Keratinocyte (primary cell): ENCODE measurements around the gene WDR82. TPM values are rescaled to one million over a fixed set of nuclear protein-coding genes. Genes with fewer than 3 reads are reported as not detected.

Experiments
- DNase-seq: peaks from one replicate; pipeline ENCODE4 v3.0.0-alpha.2; 2011; ENCODE audit warnings: low read depth, missing footprints, low spot score
- FAIRE-seq: peaks from 2 replicates; lab custom pipeline; 2011; peaks lifted over from hg19 to GRCh38; lab: Jason Lieb, UNC
- H2AFZ ChIP-seq: 2 replicates; pipeline ENCODE4 v1.6.0; 2012; ENCODE audit warnings: low read length, control low read depth, inconsistent platforms; ENCODE audit not compliant: control insufficient read depth
- H3K27ac ChIP-seq: 2 replicates; pipeline ENCODE4 v1.5.1; 2011; ENCODE audit warnings: low read length; ENCODE audit not compliant: control insufficient read depth, insufficient read depth
- H3K27me3 ChIP-seq: 3 replicates; pipeline ENCODE4 v1.6.0; 2011; ENCODE audit warnings: low read length; ENCODE audit not compliant: control insufficient read depth, insufficient read depth; ENCODE audit errors: extremely low read depth
- H3K36me3 ChIP-seq, 2 experiments: 2 replicates in 1 of 2; 3 replicates in 1 of 2; pipeline ENCODE4 v1.5.1; 2011; ENCODE audit warnings: low read length in 2 of 2, mild to moderate bottlenecking in 1 of 2; ENCODE audit not compliant: control insufficient read depth in 2 of 2, insufficient read depth in 2 of 2; ENCODE audit errors: extremely low read depth in 1 of 2
- H3K4me1 ChIP-seq: 3 replicates; pipeline ENCODE4 v1.5.1; 2011; ENCODE audit warnings: low read length; ENCODE audit not compliant: control insufficient read depth, insufficient read depth; ENCODE audit errors: extremely low read depth
- H3K4me2 ChIP-seq: 3 replicates; pipeline ENCODE4 v1.6.0; 2011; ENCODE audit warnings: low read depth, low read length; ENCODE audit not compliant: control insufficient read depth, insufficient read depth; ENCODE audit errors: extremely low read depth
- H3K4me3 ChIP-seq, 3 experiments: fragments of 200-600 bp in 1 of 3; sonication (generic) in 1 of 3; 2 replicates in 2 of 3; 3 replicates in 1 of 3; pipeline ENCODE4 v1.5.1; 2011 to 2016; ENCODE audit warnings: low read length in 3 of 3, mild to moderate bottlenecking in 3 of 3, control low read depth in 2 of 3, inconsistent platforms in 1 of 3, low read depth in 1 of 3, mixed read lengths in 1 of 3, mixed run types in 1 of 3, moderate library complexity in 1 of 3; ENCODE audit not compliant: control insufficient read depth in 2 of 3, insufficient read depth in 2 of 3; ENCODE audit errors: extremely low read depth in 1 of 3
- H3K79me2 ChIP-seq: 2 replicates; pipeline ENCODE4 v1.6.0; 2012; ENCODE audit warnings: low read length; ENCODE audit not compliant: control insufficient read depth, insufficient read depth
- H3K9ac ChIP-seq: 3 replicates; pipeline ENCODE4 v1.6.0; 2011; ENCODE audit warnings: low read length; ENCODE audit not compliant: control insufficient read depth, insufficient read depth; ENCODE audit errors: extremely low read depth
- H3K9me1 ChIP-seq: 3 replicates; pipeline ENCODE4 v1.6.0; 2011; ENCODE audit warnings: low read length; ENCODE audit not compliant: control insufficient read depth, insufficient read depth; ENCODE audit errors: extremely low read depth
- H3K9me3 ChIP-seq: 2 replicates; pipeline ENCODE4 v1.5.1; 2012; ENCODE audit warnings: low read depth, low read length; ENCODE audit not compliant: control insufficient read depth
- H4K20me1 ChIP-seq: 3 replicates; pipeline ENCODE4 v1.6.0; 2011; ENCODE audit warnings: low read length; ENCODE audit not compliant: control insufficient read depth, insufficient read depth; ENCODE audit errors: extremely low read depth
- EZH2 ChIP-seq: IDR thresholded peaks from one replicate; pipeline ENCODE4 v1.6.1; 2012; ENCODE audit warnings: inconsistent platforms, mild to moderate bottlenecking, low read length, moderate library complexity
- dilution Hi-C: fragments of 300-500 bp; cut with MboI; formaldehyde crosslinking; loops from one replicate; pipeline ENCODE4 v1.7.0; 2020; ENCODE audit warnings: low sequenced_read_pairs; ENCODE audit not compliant: extremely low pct_ligation_motif_present
- polyA plus RNA-seq, 5 experiments: library from polyadenylated mRNA; depleted of rRNA in 3 of 5; stranded (reverse) in 3 of 5; stranded (forward) in 1 of 5; unstranded in 1 of 5; fragments of >200 nt; gene quantifications; 1 replicate in 1 of 5; 2 replicates in 3 of 5; 3 replicates in 1 of 5; pipeline versions ENCODE4 v1.2.1 to v1.2.3, GENCODE V29; 2011 to 2012; ENCODE audit warnings: missing spikeins in 2 of 5, low read depth in 1 of 5, low replicate concordance in 1 of 5
- TF ChIP-seq, protein P1 (sequence below), 3 experiments: IDR thresholded peaks in 1 of 3; conservative IDR thresholded peaks in 1 of 3; optimal IDR thresholded peaks in 1 of 3; 2 replicates in 2 of 3; 3 replicates in 1 of 3; pipeline versions ENCODE3 to v1.5.1; 2011; ENCODE audit warnings: low read length in 3 of 3, mild to moderate bottlenecking in 3 of 3, moderate library complexity in 2 of 3, control low read depth in 1 of 3, inconsistent platforms in 1 of 3; ENCODE audit not compliant: insufficient read depth in 2 of 3; ENCODE audit errors: extremely low read depth in 1 of 3

Gene WDR82
- polyA plus RNA-seq, 1 donor (not counting 4 experiments of a cell fraction or from before 2014, with no cell fraction given), result 75.1 TPM

DNA sequence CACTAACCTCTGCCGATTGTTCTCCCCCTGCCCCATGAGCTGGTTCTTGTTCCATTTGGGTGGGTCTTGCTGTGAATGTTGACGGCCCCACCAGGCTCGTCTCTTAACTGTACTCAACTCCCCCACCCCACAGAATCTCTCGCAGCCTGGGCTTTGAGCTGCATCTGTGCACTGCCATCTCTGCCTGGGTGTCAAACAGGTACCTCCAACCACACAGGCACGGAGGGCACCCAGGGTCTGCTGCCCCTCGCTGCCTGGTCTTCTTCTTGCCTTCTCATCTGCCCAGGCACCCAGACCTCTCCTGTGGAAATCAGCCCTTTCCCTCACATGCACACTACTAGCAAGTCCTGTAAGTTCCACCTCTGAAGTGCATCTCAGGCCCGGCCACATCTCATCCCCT is 63.1 kb downstream of the WDR82 start:
- H3K9me1 ChIP-seq, result peaks cover 3% of the 10 kb centered on the region
- no peaks in the 10 kb centered on the region for H3K27me3 ChIP-seq
- no peak overlapping the region for H3K4me3 ChIP-seq
- peaks cover 22% of the 10 kb centered on the region for H3K4me1 ChIP-seq
- FAIRE-seq, result no peak
- no peaks in the 10 kb centered on the region for H3K79me2 ChIP-seq
- no peaks in the 10 kb centered on the region for H4K20me1 ChIP-seq
- TF ChIP-seq EZH2, result no peak
- TF ChIP-seq, protein P1, sequence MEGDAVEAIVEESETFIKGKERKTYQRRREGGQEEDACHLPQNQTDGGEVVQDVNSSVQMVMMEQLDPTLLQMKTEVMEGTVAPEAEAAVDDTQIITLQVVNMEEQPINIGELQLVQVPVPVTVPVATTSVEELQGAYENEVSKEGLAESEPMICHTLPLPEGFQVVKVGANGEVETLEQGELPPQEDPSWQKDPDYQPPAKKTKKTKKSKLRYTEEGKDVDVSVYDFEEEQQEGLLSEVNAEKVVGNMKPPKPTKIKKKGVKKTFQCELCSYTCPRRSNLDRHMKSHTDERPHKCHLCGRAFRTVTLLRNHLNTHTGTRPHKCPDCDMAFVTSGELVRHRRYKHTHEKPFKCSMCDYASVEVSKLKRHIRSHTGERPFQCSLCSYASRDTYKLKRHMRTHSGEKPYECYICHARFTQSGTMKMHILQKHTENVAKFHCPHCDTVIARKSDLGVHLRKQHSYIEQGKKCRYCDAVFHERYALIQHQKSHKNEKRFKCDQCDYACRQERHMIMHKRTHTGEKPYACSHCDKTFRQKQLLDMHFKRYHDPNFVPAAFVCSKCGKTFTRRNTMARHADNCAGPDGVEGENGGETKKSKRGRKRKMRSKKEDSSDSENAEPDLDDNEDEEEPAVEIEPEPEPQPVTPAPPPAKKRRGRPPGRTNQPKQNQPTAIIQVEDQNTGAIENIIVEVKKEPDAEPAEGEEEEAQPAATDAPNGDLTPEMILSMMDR (optimal IDR thresholded peaks at IDR 0.05 in 1 of 3, IDR thresholded peaks at IDR 0.05 in 1 of 3, conservative IDR thresholded peaks at IDR 0.05 in 1 of 3; ENCODE audit: extremely low read depth in 1 of 3, insufficient read depth in 2 of 3, low read length in 3 of 3), result no peak
- no peaks in the 10 kb centered on the region for H3K9me3 ChIP-seq
- no peak overlapping the region for H3K9ac ChIP-seq
- H3K27ac ChIP-seq, result no peak overlapping the region
- dilution Hi-C loops, result no loop called here
- H3K4me2 ChIP-seq, result no peak overlapping the region
- no peak for DNase-seq
- H2AFZ ChIP-seq, result no peak overlapping the region
- H3K36me3 ChIP-seq, result peaks cover 34 to 37% of the 10 kb centered on the region in 2 experiments

GRCh38 chr3:52213901-52214300 is 64.5 kb downstream of the WDR82 start:
- Histone ChIP-seq H3K9me3 (no peaks in the 10 kb centered on the region), H3K27ac (no peak overlapping the region), H3K79me2 (no peaks in the 10 kb centered on the region), H3K4me2 (no peak overlapping the region), H3K4me1 (peaks cover 22% of the 10 kb centered on the region), H3K27me3 (no peaks in the 10 kb centered on the region), H3K9ac (no peak overlapping the region), H4K20me1 (no peaks in the 10 kb centered on the region), H3K4me3 (no peak overlapping the region), H2AFZ (no peak overlapping the region), H3K36me3 (peaks cover 42 to 43% of the 10 kb centered on the region in 2 experiments), H3K9me1 (peaks cover 3% of the 10 kb centered on the region)
- dilution Hi-C loops, result no loop called here
- TF ChIP-seq, protein P1 (optimal IDR thresholded peaks at IDR 0.05 in 1 of 3, IDR thresholded peaks at IDR 0.05 in 1 of 3, conservative IDR thresholded peaks at IDR 0.05 in 1 of 3; ENCODE audit: extremely low read depth in 1 of 3, insufficient read depth in 2 of 3, low read length in 3 of 3), result no peak
- no peak for TF ChIP-seq EZH2
- DNase-seq (no peak), FAIRE-seq (no peak)
